Measurements from ENCODE around the gene CMTR1.

GRCh38 chr6:37502703-37503291 is 69.8 kb downstream of the CMTR1 start:
- TF ChIP-seq CTCF (IDR thresholded peaks at IDR 0.05) (no peak), POLR2A (IDR thresholded peaks at IDR 0.05) (no peak)

Measured in breast epithelium (tissue), 3 donors.